Measurements from ENCODE around the gene RALGPS2. TPM values are rescaled to one million over a fixed set of nuclear protein-coding genes. Genes with fewer than 3 reads are reported as not detected.

Gene RALGPS2
- total and polyA plus RNA-seq, 2 experiments from 2014 or later, result 8.1 to 31.2 TPM

DNA sequence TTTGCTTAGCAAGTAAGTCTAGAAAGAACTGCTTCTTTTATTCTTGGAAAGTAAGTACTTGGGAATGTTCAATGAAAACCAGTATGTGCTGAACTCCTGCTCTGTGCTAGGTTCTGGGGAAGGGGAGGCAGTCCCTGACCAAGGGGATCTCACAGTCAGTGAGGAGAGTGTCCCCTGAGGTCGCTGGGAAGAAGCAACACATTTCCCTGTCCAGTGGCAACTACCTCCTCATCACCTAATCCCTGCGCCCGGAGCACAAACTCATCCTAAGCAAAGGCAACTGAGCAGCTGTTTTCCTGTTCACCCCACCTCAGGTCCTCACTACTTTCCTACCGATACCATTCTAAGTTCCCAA lies 207.5 kb downstream of the RALGPS2 start:
- no peak overlapping the region for H3K4me3 Mint-ChIP-seq
- ATAC-seq, result no peak

More for the DNA sequence above, 207.5 kb downstream of the RALGPS2 start:
- Histone ChIP-seq H3K79me2 (replicated peaks; ENCODE audit: insufficient read depth) (no peaks in the 10 kb centered on the region), H3K36me3 (ENCODE audit: insufficient read depth) (no peaks in the 10 kb centered on the region), H3F3A (replicated peaks; ENCODE audit: low read depth) (no peaks in the 10 kb centered on the region), H3K4me3 (no peak overlapping the region), H4K20me1 (replicated peaks; ENCODE audit: insufficient read depth) (no peaks in the 10 kb centered on the region), H3K4me2 (no peak overlapping the region), H2AFZ (no peak overlapping the region), H3K27ac (ENCODE audit: low read depth) (no peak overlapping the region), H3K27me3 (ENCODE audit: insufficient read depth) (no peaks in the 10 kb centered on the region), H3K9me2 (ENCODE audit: insufficient read depth) (no peaks in the 10 kb centered on the region; the same call in 1 of the 2 replicates), H3K4me1 (ENCODE audit: insufficient read depth) (peaks cover 17% of the 10 kb centered on the region)
- Mint-ChIP-seq H3K9me3 (no peaks in the 10 kb centered on the region), H3K36me3 (ENCODE audit: low read depth) (no peaks in the 10 kb centered on the region), H3K4me1 (peaks cover 30% of the 10 kb centered on the region), H3K27me3 (ENCODE audit: insufficient read depth, low read depth, poor library complexity) (peaks cover 8% of the 10 kb centered on the region), H3K27ac (no peak overlapping the region)
- TF ChIP-seq REST (IDR thresholded peaks at IDR 0.05; ENCODE audit: unreplicated experiment) (no peak), ZNF462 (CRISPR knock-in tag; IDR thresholded peaks at IDR 0.05) (no peak), STAT1 (IDR thresholded peaks at IDR 0.05; ENCODE audit: unreplicated experiment) (no peak), EZH2phosphoT487 (IDR thresholded peaks at IDR 0.05; ENCODE audit: unreplicated experiment) (no peak), POLR2AphosphoS5 (IDR thresholded peaks at IDR 0.05; ENCODE audit: low read depth) (no peak), CREB1 (CRISPR knock-in tag; IDR thresholded peaks at IDR 0.05; ENCODE audit: low read depth) (no peak), NANOG (IDR thresholded peaks at IDR 0.05; ENCODE audit: borderline replicate concordance) (no peak), ZNF114 (CRISPR knock-in tag; IDR thresholded peaks at IDR 0.05) (no peak), JUNB (IDR thresholded peaks at IDR 0.05; ENCODE audit: unreplicated experiment) (no peak), ZNF331 (CRISPR knock-in tag; IDR thresholded peaks at IDR 0.05; ENCODE audit: low read depth) (no peak), EZH2 (IDR thresholded peaks at IDR 0.05; ENCODE audit: low read depth, unreplicated experiment) (no peak), CTCF (conservative IDR thresholded peaks at IDR 0.05; ENCODE audit: low read depth in 2 of 2) (no peak)
- TF ChIP-seq, protein P1, sequence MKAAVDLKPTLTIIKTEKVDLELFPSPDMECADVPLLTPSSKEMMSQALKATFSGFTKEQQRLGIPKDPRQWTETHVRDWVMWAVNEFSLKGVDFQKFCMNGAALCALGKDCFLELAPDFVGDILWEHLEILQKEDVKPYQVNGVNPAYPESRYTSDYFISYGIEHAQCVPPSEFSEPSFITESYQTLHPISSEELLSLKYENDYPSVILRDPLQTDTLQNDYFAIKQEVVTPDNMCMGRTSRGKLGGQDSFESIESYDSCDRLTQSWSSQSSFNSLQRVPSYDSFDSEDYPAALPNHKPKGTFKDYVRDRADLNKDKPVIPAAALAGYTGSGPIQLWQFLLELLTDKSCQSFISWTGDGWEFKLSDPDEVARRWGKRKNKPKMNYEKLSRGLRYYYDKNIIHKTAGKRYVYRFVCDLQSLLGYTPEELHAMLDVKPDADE (IDR thresholded peaks at IDR 0.05), result no peak
- DNase-seq (ENCODE audit: low spot score), result no peak

All from GM23338 (cell line).